Measurements from ENCODE around the gene CHST3.

DNA sequence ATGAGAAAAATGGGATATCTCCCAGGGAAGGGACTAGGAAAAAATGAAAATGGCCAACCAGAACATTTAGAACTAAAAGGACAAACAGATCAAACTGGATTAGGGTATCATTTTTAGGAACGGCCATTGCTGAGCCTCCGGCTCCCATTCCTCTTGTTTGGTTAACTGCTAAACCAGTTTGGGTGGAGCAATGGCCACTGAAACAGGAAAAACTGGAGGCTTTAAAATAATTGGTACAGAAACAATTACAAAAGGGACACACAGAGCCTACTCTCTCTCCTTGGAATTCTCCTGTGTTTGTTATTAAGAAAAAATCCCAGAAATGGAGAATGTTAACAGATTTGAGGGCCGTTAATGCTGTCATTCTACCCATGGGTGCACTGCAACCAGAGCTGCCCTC lies 4.7 kb upstream of the CHST3 start:
- TF ChIP-seq ELF4 (CRISPR knock-in tag; IDR thresholded peaks at IDR 0.05) (no peak), HDGF (IDR thresholded peaks at IDR 0.05) (no peak), POLR2A (conservative IDR thresholded peaks at IDR 0.05) (no peak), NR3C1 (CRISPR knock-in tag; IDR thresholded peaks at IDR 0.05) (no peak), ARID1B (IDR thresholded peaks at IDR 0.05) (no peak)
- TF ChIP-seq, protein P1, sequence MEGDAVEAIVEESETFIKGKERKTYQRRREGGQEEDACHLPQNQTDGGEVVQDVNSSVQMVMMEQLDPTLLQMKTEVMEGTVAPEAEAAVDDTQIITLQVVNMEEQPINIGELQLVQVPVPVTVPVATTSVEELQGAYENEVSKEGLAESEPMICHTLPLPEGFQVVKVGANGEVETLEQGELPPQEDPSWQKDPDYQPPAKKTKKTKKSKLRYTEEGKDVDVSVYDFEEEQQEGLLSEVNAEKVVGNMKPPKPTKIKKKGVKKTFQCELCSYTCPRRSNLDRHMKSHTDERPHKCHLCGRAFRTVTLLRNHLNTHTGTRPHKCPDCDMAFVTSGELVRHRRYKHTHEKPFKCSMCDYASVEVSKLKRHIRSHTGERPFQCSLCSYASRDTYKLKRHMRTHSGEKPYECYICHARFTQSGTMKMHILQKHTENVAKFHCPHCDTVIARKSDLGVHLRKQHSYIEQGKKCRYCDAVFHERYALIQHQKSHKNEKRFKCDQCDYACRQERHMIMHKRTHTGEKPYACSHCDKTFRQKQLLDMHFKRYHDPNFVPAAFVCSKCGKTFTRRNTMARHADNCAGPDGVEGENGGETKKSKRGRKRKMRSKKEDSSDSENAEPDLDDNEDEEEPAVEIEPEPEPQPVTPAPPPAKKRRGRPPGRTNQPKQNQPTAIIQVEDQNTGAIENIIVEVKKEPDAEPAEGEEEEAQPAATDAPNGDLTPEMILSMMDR (IDR thresholded peaks at IDR 0.05 in 2 of 3, conservative IDR thresholded peaks at IDR 0.05 in 1 of 3; ENCODE audit: insufficient read depth in 2 of 3, low read depth in 1 of 3, low read length in 3 of 3), result no peak
- TF ChIP-seq, protein P2, sequence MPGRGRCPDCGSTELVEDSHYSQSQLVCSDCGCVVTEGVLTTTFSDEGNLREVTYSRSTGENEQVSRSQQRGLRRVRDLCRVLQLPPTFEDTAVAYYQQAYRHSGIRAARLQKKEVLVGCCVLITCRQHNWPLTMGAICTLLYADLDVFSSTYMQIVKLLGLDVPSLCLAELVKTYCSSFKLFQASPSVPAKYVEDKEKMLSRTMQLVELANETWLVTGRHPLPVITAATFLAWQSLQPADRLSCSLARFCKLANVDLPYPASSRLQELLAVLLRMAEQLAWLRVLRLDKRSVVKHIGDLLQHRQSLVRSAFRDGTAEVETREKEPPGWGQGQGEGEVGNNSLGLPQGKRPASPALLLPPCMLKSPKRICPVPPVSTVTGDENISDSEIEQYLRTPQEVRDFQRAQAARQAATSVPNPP (IDR thresholded peaks at IDR 0.05; ENCODE audit: borderline replicate concordance, insufficient read depth, insufficient read length), result no peak
- TF ChIP-seq, protein P3, sequence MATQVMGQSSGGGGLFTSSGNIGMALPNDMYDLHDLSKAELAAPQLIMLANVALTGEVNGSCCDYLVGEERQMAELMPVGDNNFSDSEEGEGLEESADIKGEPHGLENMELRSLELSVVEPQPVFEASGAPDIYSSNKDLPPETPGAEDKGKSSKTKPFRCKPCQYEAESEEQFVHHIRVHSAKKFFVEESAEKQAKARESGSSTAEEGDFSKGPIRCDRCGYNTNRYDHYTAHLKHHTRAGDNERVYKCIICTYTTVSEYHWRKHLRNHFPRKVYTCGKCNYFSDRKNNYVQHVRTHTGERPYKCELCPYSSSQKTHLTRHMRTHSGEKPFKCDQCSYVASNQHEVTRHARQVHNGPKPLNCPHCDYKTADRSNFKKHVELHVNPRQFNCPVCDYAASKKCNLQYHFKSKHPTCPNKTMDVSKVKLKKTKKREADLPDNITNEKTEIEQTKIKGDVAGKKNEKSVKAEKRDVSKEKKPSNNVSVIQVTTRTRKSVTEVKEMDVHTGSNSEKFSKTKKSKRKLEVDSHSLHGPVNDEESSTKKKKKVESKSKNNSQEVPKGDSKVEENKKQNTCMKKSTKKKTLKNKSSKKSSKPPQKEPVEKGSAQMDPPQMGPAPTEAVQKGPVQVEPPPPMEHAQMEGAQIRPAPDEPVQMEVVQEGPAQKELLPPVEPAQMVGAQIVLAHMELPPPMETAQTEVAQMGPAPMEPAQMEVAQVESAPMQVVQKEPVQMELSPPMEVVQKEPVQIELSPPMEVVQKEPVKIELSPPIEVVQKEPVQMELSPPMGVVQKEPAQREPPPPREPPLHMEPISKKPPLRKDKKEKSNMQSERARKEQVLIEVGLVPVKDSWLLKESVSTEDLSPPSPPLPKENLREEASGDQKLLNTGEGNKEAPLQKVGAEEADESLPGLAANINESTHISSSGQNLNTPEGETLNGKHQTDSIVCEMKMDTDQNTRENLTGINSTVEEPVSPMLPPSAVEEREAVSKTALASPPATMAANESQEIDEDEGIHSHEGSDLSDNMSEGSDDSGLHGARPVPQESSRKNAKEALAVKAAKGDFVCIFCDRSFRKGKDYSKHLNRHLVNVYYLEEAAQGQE (IDR thresholded peaks at IDR 0.05; ENCODE audit: borderline replicate concordance), result no peak
- TF ChIP-seq, protein P3 (CRISPR knock-in tag; IDR thresholded peaks at IDR 0.05; ENCODE audit: low read depth), result no peak

Measured in K562 (cell line).